AG04450 (cell line): ENCODE results near the gene DDOST. TPM values are rescaled to one million over a fixed set of nuclear protein-coding genes. Genes with fewer than 3 reads are reported as not detected.

Experiments used
- CTCF ChIA-PET: fragments of 300-600, 350-600 bp; formaldehyde crosslinking; extraction: SDS; loops from one replicate; lab custom pipeline; 2022; ENCODE audit warnings: antibody characterized with exemption, inconsistent platforms; lab: Charles Lee
- POLR2A ChIA-PET: fragments of 350-600 bp; formaldehyde crosslinking; extraction: SDS; loops from one replicate; lab custom pipeline; 2021; ENCODE audit warnings: antibody characterized with exemption, inconsistent platforms; lab: Yijun Ruan, JAX
- DNase-seq: peaks from one replicate; pipeline ENCODE4 v3.0.0-alpha.2; 2011; ENCODE audit warnings: low read depth, low spot score
- H3K27ac ChIP-seq: one replicate; pipeline ENCODE4 v1.5.1; 2012; ENCODE audit warnings: low read depth, low read length, control low read depth
- H3K27me3 ChIP-seq: one replicate; pipeline ENCODE4 v1.6.0; 2012; ENCODE audit warnings: low read length; ENCODE audit not compliant: control insufficient read depth, insufficient read depth
- H3K4me3 ChIP-seq: 2 replicates; pipeline ENCODE4 v1.5.1; 2011; ENCODE audit warnings: mild to moderate bottlenecking, low read depth, low read length, control low read depth
- H3K9me3 ChIP-seq: 2 replicates; pipeline ENCODE4 v1.5.1; 2012; ENCODE audit warnings: low read length; ENCODE audit not compliant: control insufficient read depth, insufficient read depth
- polyA plus RNA-seq: library from polyadenylated mRNA; depleted of rRNA; stranded (reverse); fragments of >200 nt; gene quantifications from 2 replicates; pipeline ENCODE4 v1.2.3, GENCODE V29; 2011; rRNA removed
- TF ChIP-seq, protein P1 (sequence below): IDR thresholded peaks from 2 replicates; pipeline ENCODE4 v1.5.1; 2011; ENCODE audit warnings: low read depth, low read length, control low read depth, inconsistent platforms

The DDOST gene
- polyA plus RNA-seq, 1 experiment = 494 TPM

DNA sequence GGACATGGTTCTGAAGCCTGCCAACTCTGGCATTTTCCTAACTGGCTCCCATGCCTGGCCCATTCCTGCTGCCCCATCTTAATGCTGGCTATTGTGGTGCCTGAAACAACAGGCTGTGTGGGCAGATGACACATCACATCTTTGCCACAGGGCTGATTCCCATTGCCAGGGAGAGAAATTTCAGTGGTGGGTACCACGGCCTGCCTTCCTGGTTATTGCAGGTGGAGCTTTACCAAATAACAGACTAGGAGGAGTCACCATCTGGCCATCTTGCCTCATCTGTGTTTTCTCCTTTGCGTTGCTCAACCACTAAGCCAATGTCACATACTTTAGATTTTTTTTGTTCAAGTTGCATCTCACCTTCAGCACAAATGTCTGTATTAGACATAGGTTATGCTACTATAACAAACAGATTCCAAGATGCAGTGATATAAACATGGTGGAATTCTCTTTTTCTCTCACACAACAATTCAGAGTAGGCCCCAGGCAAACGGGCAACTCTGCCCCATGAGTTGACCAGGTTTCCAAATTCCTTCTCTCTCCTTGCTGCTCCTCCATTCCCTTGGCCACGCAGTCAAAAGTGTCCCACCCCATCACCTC is 58.2 kb downstream of the DDOST start:
- no peaks in the 10 kb centered on the region for H3K9me3 ChIP-seq
- DNase-seq = no peak
- no peak overlapping the region for H3K27ac ChIP-seq
- CTCF ChIA-PET = no interaction called here
- no peak overlapping the region for H3K4me3 ChIP-seq
- H3K27me3 ChIP-seq = no peaks in the 10 kb centered on the region
- POLR2A ChIA-PET = no interaction called here
- TF ChIP-seq, protein P1, sequence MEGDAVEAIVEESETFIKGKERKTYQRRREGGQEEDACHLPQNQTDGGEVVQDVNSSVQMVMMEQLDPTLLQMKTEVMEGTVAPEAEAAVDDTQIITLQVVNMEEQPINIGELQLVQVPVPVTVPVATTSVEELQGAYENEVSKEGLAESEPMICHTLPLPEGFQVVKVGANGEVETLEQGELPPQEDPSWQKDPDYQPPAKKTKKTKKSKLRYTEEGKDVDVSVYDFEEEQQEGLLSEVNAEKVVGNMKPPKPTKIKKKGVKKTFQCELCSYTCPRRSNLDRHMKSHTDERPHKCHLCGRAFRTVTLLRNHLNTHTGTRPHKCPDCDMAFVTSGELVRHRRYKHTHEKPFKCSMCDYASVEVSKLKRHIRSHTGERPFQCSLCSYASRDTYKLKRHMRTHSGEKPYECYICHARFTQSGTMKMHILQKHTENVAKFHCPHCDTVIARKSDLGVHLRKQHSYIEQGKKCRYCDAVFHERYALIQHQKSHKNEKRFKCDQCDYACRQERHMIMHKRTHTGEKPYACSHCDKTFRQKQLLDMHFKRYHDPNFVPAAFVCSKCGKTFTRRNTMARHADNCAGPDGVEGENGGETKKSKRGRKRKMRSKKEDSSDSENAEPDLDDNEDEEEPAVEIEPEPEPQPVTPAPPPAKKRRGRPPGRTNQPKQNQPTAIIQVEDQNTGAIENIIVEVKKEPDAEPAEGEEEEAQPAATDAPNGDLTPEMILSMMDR = no peak

Other genes with a start within 250 kb of the DDOST start
- gene CAMK2N1, start 175.2 kb downstream of the DDOST start, polyA plus RNA-seq = 62.8 and 83.1 TPM in 2 replicates
- 23.1 and 26.6 TPM in 2 replicates for gene MUL1, start 153.2 kb downstream of the DDOST start, polyA plus RNA-seq
- 0.02 TPM in 1 of 2 replicates, not detected in the other for gene FAM43B, start 108.8 kb downstream of the DDOST start, polyA plus RNA-seq
- gene CDA, start 72.3 kb downstream of the DDOST start, polyA plus RNA-seq = 2.8 and 4.2 TPM in 2 replicates
- gene PINK1, start 27.9 kb downstream of the DDOST start, polyA plus RNA-seq = 43.8 and 49.0 TPM in 2 replicates
- 2.7 and 2.8 TPM in 2 replicates for gene KIF17, start 56.6 kb upstream of the DDOST start, polyA plus RNA-seq
- gene SH2D5, start 71.3 kb upstream of the DDOST start, polyA plus RNA-seq = 4.9 and 6.5 TPM in 2 replicates
- 141 and 203 TPM in 2 replicates for gene HP1BP3, start 125.9 kb upstream of the DDOST start, polyA plus RNA-seq